KOPT-K1 (cell line): Measurements from ENCODE around the gene NDUFB3.
"Not testable (repeated sequence)": the region's sequence is repeated elsewhere in the genome, so short reads cannot be mapped to it uniquely, and the experiment has no call there.

Experiments
- H3K27ac ChIP-seq: fragments of 200-600 bp; sonication (generic); 2 replicates; pipeline ENCODE4 v1.5.1; 2016; ENCODE audit warnings: antibody characterized with exemption, mild to moderate bottlenecking, low read depth, low read length; ENCODE audit not compliant: poor library complexity, severe bottlenecking
- H3K36me3 ChIP-seq: fragments of 200-600 bp; sonication (generic); 2 replicates; pipeline ENCODE4 v1.5.1; 2017; ENCODE audit warnings: antibody characterized with exemption, mild to moderate bottlenecking, low read length, moderate library complexity; ENCODE audit not compliant: insufficient read depth
- H3K9me3 ChIP-seq: fragments of 200-600 bp; sonication (generic); 2 replicates; pipeline ENCODE4 v1.5.1; 2017; ENCODE audit warnings: antibody characterized with exemption, low read length, mild to moderate bottlenecking; ENCODE audit not compliant: insufficient read depth, poor library complexity, severe bottlenecking

The NDUFB3 gene

DNA sequence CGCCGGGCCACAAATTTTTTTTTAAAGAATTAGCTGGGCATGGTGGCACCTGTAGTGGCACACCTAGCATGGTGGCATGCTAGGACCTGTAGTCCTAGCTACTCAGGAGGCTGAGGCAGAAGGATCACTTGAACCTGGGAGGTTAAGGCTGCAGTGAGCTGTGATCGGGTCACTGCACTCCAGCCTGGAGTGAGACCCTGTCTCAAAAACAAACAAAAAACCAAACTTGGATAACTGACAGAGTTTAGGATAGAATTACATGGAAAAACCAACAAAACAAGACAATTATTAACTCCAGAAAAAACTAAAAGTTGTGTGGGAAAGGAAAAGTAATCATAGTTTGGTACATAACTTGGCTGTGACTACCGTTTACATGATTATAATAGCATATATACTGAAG, 42.5 kb downstream of the NDUFB3 start:
- H3K36me3 ChIP-seq, result no peaks in the 10 kb centered on the region
- H3K27ac ChIP-seq, result no peak overlapping the region
- no peaks in the 10 kb centered on the region for H3K9me3 ChIP-seq

DNA sequence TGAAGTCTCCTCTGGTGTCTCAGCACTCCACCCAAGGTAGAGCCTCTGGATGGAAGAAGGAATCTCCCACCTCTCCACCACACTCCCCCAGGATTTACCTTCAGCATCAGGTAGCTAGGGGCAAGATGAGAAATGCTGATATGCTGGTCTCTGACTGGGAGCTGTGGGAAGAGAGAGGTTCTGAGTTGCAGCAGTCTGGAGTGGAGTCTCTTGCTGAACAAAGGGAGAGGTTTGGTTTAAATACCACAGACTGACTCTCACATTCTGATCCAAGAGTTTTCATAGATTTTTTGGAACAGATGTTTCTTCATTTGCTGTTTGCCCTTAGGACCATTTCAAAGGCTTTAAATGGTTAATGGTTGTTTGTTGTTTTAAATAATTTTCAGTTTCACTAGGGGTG, 43.0 kb downstream of the NDUFB3 start:
- H3K27ac ChIP-seq, result no peak overlapping the region

DNA sequence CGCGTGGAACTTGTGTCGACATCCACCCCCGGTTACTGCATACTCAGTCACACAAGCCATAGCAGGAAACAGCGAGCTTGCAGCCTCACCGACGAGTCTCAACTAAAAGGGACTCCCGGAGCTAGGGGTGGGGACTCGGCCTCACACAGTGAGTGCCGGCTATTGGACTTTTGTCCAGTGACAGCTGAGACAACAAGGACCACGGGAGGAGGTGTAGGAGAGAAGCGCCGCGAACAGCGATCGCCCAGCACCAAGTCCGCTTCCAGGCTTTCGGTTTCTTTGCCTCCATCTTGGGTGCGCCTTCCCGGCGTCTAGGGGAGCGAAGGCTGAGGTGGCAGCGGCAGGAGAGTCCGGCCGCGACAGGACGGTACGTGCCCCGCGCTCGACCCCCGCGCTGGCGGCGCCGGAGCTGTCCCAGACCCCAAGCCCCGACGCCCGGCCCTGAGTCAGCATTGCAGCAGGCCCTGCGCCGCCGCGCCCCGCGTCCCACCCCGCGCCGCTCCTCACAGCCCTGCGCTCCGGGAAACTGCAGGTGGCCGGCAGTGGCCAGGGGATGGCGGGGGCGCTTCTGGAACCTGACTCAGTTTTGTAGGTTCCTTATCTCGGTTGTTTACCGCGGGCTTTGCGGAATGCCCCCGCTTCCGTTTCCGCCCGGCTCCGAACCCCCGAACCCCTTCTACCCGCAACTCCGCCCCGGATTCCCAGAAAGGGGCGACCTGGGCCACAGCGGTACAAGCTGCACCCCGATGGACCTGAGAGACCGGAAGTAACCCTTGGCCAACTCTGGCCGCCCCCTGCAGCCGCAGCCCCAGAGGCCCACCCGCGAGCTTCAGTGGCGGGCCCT, 44.5 kb downstream of the NDUFB3 start, which contains the start of gene CFLAR:
CFLAR (plus strand) TSS at position 50 of the 844 bp plus-strand sequence. CDS start 13,702 bp downstream, outside the sequence.
- Histone ChIP-seq H3K9me3 (no peaks in the 10 kb centered on the region), H3K27ac (peak within 1 kb of the TSS; percentile 97), H3K36me3 (no peaks in the 10 kb centered on the region)

More for the DNA sequence above, 43.0 kb downstream of the NDUFB3 start:
- no peaks in the 10 kb centered on the region for H3K9me3 ChIP-seq
- no peaks in the 10 kb centered on the region for H3K36me3 ChIP-seq

DNA sequence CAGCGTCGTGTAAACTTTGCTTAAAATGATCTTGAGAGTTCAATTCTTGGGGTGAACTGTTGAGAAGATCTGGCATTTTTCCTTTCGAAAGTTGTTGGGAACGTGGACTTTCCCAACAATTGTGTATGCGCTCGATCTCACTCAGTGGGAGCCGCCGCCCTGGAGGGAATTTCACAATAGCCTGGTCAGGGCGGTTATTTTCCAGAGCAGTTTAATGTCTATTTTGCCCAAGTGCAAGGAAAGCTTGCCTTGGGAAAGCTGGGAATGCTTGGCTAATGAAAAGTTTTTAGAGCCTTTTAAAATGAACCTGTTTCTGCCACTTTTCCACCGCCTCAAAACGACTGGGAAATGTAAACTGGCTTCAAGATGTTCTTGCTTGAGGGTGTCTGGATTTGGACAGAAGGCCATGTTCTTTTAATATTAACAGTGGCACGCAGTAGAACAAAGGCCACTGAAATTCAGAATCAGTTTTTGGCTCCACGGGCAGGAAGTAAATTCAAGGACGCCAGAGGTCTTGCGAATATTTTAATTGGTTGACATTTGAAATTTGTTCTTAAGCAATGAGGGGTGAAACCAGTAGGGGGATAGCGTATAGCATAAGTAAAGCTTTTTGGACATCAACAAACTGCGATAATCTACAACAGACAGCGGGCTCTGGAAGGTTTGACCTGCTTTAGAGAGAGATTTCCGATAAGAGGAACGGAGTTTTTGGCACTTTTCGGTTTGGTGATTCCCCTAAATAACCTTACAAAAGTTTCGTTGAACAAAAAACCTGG, 45.3 kb downstream of the NDUFB3 start:
- H3K36me3 ChIP-seq, result no peaks in the 10 kb centered on the region
- no peaks in the 10 kb centered on the region for H3K9me3 ChIP-seq
- H3K27ac ChIP-seq, result peak overlapping the region; percentile 97

DNA sequence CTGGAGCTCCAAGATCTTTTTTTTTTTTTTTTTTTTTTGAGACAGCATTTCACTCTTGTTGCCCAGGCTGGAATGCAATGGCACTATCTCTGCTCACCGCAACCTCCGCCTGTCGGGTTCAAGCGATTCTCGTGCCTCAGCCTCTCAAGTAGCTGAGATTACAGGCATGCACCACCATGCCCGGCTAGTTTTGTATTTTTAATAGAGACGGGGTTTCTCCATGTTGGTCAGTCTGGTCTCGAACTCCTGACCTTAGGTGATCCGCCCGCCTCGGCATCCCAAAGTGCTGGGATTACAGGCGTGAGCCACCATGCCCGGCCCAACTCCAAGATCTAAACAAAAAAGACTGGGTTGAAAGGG, 45.9 kb downstream of the NDUFB3 start:
- H3K27ac ChIP-seq, result peak overlapping the region; percentile 97
- H3K9me3 ChIP-seq, H3K36me3 ChIP-seq: not testable (repeated sequence)

DNA sequence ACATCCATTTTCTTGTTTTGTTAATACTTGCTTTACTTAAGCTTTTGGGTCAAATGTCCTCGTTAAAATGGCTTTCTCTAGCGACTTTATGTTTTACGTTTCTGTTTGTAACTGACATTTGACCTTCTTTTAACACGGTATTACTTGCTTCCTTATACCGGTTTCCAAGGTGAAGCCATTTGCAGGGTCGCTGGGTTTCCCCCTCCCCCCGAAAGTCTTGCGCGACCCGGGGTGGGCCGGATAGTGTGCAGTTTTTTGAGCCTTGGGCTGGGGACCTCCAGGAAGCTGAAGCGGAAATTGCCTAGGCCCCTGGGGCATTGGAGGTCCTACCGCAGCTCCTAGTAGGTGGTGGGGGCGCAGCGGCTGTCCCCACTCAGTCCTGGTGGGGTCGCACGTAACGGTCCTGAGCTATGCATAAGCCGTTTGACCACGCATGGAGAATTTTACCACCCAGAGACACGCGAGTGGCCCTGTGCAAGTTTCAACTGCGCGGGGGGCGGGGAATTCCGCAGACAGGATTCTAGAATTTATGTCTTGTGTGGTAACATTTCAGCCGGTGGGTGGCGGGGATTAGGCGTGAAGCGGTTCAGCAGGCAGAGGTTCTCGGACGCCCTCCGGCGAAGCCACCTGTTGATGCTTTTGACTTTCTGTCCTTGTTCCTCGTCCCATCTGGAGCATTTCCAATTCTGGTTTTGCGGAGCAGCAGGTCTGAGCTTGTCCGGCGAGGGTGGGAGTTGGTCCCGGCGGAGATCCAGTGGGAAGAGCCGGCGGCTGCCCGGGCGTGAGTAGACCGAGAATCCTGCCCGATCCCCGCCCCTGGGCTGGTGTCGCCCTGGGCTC, 46.5 kb downstream of the NDUFB3 start:
- Histone ChIP-seq H3K36me3 (no peaks in the 10 kb centered on the region), H3K27ac (peak overlapping the region; percentile 97), H3K9me3 (no peaks in the 10 kb centered on the region)

DNA sequence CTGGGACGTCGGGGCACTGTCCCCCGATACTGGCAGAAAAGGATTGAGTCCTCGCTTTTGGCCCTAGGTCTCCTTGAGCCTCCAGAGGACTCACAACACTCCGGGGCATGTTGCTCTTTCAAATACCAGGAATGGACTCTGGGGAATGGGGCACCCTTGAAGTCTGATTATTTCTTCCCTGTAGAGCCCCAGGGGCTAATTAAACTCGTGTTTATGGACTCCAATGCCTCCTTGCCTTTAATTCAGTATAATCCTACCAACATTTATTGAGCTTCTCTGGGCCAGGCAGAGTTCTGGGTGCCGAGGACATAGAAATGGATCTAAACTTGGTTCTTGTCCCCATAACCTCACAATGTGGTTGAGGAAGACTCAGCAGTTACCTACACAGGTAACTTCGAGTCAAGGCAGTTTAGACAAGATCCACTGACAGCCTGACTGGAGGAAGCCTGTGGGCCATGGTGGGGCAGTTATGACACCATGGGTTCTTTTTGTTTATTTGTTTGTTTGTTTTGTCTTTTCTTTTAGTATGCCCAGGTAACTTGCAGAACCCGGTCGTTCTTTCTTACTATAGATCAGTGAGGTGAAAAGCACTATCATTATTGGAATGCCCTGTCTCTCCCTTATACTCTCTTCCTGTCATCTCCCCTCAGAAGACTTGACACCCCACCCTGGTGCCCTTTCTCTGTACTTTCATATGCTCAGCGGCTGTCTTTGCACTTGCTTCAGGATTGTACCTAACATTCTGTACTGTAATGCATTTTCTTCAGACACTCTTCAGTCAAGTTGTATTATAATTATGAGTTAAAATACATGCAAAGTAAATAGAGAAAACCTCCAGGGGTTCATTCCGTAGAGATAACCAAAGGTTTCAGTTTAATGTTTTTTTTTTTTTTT, 47.4 kb downstream of the NDUFB3 start:
- H3K36me3 ChIP-seq, result no peaks in the 10 kb centered on the region
- H3K27ac ChIP-seq, result peak overlapping the region; percentile 97
- no peaks in the 10 kb centered on the region for H3K9me3 ChIP-seq

DNA sequence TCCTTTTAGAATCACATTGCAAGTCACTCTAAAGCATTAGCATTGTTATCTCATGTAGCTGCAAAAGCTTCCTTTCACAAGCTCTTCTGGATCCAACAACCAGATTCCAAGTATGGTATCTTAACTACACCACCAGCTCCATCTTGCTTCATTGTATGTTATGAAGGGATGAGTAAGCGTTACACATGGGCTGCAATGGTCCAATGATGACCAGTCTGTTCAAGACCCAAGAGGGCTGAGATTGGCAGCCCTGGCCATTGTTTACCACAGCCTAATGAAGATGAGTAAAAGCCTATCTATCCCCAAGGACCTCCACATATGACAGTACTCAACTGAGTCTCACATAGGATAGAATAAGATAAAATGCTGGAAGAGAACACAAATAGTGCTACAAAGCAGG, 50.5 kb downstream of the NDUFB3 start:
- Histone ChIP-seq H3K36me3 (no peaks in the 10 kb centered on the region), H3K9me3 (no peaks in the 10 kb centered on the region), H3K27ac (peak overlapping the region; percentile 92)

DNA sequence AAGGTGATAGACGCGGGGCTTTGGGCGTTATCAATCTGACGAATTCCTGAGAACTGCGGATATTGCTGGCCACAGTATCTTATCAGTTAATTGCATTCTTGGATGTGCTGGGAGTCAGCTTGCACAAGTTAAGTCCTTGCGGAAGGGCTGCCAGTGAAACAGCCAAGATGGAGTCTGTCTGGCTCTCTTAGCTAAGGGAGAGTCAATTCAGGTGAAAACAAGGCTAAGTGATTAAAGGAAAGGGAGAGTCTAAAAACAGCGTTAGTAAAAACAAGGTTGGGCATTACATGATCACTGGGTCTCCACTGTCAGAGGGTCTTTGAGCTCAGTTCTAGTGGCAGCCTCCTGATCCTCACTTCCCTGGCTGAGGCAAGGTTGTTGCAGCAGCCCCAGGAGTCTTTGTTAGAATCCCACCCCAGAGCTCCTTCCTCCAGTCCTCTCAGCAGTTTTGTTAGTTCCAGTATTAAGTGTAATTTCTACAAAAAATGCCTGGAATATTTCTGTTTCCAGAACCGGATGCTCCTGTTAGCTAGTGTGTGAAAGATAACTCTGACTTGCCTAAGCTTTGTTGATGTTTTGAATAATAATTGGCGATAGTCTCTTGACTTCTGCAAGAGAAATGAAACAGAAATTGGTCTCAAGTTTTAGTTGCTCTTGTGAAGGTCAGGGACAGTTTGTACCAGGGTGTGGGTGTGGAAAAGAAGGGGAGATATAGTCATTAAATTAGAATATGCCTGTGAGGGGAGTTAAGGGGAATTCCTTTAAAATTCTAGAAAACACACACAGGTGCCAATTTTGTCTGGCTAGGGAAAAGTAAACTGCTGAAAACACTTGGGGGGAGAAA, 54.7 kb downstream of the NDUFB3 start:
- H3K9me3 ChIP-seq, result no peaks in the 10 kb centered on the region
- H3K36me3 ChIP-seq, result no peaks in the 10 kb centered on the region
- peak overlapping the region; percentile 92 for H3K27ac ChIP-seq

DNA sequence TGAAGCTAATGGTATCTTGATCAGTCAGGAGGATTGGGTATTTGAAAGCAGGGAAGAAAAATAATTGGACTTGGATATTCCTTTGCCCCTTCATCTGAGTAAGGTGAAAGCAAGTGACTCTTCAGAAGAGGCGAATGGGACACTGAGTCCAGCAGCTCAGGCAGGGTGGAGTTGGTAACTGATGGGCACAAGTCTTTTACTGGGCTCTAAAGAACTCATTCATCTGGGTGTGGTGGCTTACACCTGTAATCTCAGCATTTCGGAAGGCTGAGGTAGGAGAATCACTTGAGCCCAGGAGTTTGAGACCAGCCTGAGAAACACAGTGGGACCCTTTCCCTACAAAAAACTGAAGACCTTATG, 55.3 kb downstream of the NDUFB3 start:
- Histone ChIP-seq H3K36me3 (no peaks in the 10 kb centered on the region), H3K9me3 (no peaks in the 10 kb centered on the region), H3K27ac (peak overlapping the region; percentile 92)

DNA sequence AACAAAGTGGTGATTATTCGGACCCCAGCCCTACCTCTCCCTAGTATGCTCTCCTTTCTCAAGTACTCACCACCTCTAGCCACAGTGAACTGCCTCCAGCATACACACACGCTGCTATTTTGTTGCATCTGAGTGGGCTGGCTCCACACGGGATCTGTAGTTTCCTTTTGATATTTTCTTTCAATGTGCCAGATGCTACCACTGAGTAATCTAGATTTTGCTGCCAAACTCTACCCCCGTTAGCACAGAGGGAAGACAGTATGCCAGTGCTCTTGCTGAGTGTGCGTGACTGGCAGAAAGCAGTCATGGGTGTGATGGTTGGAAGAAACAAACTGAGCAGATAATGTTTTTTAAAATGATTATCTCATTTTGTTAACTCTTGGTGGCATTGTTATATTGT, 55.8 kb downstream of the NDUFB3 start:
- Histone ChIP-seq H3K36me3 (no peaks in the 10 kb centered on the region), H3K27ac (peak overlapping the region; percentile 92), H3K9me3 (no peaks in the 10 kb centered on the region)

DNA sequence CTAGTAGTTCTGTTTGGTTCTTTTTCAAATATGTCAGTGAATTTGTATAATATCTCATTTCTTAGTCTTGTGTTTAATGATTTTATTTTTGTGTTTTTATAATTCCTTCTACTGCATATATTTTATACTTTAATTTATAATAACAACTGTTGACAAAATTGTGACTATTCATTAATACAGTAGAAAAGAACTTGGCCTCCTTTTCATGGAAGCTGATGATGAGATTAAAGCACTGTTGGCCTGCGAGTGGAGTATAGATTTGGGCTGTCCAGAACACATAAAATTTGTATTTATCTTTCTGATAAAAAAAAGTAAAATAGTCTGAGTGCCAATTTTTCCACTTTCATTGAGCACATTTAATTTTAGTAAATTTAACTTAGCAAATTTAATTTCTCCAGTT, 56.2 kb downstream of the NDUFB3 start:
- H3K27ac ChIP-seq, result peak overlapping the region; percentile 92
- H3K9me3 ChIP-seq, result no peaks in the 10 kb centered on the region
- H3K36me3 ChIP-seq, result 0 out of 2 replicates have a peak, but pooled peaks cover 3% of the 10 kb centered on the region

DNA sequence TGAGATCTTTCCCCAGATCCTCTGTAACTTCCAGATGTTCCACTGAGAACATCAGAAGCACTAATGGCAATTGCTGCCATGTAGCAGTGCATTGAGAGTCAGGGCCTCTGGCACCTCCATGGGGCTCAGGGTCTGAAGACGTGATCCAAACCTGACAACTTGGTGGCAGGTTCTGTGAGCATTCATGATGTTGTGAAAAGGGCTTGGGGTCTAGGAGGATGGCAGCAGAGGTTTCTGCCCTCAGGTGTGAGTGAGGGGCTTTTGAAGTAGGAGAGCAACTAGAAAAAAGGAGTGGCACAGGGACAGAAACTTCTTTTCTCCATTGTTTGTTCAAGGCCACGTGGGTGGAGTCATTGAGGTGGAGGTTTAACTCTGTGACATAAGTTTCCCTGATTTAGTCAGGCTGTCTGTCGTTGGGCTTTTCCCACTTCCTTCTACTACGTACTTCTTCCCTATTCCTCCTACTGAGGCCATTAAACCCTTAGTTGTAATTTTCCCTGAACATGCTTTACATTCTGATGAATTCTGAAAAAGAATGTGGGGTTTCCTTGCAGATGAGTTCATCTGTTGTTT, 57.2 kb downstream of the NDUFB3 start:
- H3K27ac ChIP-seq, result peak overlapping the region; percentile 73
- 0 out of 2 replicates have a peak, but pooled peaks cover 11% of the 10 kb centered on the region for H3K36me3 ChIP-seq
- H3K9me3 ChIP-seq, result no peaks in the 10 kb centered on the region
